T-helper 1 cell (primary cell): Measurements from ENCODE around the gene USP35.
"Not testable (repeated sequence)": the region's sequence is repeated elsewhere in the genome, so short reads cannot be mapped to it uniquely, and the experiment has no call there.

Experiments
- DNase-seq, 5 donors: peaks; one replicate each; pipeline ENCODE4 v3.0.0-alpha.2; 2012 to 2020

USP35 gene

DNA sequence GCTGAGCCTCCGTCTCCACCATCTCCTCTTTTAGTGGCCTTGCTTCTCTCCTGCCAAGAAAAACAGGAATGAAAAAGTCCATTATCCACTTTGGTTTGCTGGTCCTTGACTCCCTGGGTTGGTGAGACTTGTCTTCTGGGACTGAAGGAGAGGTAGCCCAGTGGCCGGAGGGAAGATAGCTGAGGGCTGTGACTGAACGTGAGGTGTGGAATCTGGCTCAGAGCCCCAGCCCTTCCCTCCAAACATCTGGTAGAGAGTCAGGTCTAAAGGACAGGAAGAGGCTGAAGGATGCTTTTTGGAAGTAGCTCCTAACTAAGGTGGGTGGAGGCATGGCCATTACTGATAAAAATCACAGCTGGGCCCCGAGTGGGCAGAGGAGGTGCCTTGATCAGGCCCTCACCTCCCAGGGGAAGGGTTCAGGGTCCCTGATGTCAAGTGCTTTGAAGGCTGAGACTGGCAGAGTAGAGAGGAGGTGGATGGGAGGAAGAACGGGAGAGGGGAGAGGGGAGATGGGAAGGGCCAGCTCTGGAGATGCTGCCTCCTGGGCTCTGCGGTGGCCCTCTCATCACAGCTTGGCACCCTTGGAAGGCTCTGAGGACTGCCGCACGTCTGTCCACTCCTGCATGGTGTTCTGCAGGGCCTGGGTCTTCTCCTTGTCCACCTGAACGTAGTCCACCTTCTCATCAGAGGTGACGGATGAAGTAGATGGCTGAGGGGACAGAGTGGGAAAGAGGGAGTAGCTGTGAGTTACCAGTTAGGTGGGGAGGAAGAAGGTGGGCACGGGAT is 30.2 kb downstream of the USP35 start:
- no peak for DNase-seq

DNA sequence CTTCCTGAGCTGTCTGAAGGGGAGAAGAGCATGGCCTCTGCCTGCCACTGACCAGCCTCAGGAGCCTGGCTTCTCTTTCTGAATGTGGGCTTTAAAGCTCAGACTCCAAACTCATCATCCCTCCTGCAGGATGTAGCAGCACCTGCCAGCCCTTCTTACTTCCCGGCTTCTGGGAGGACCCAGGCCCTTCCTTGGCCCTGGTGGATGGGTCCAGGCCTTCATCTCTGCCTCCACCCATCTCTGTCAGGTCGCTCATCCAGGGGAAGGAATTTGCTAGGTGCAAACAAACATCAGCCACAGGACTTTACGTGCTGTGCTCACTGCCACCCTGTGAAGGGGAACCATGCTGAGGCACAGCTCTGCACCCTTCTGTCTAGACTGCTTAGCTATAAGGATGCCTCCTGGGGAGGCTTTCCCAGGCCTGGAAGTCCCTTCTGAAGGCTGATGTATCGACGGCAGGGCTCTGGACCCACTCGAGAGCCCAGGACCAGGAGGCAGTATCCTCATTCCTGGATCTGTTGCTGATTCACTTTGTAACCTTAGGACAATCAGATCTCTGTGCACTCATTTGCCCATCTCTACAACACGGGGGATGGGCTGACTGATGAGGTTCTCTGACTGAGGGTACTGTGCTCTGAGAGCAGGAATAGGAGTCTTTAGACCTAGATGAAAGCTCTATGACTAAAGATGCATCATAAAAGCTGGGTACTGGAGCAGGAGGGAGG is 30.9 kb downstream of the USP35 start:
- no peak for DNase-seq

DNA sequence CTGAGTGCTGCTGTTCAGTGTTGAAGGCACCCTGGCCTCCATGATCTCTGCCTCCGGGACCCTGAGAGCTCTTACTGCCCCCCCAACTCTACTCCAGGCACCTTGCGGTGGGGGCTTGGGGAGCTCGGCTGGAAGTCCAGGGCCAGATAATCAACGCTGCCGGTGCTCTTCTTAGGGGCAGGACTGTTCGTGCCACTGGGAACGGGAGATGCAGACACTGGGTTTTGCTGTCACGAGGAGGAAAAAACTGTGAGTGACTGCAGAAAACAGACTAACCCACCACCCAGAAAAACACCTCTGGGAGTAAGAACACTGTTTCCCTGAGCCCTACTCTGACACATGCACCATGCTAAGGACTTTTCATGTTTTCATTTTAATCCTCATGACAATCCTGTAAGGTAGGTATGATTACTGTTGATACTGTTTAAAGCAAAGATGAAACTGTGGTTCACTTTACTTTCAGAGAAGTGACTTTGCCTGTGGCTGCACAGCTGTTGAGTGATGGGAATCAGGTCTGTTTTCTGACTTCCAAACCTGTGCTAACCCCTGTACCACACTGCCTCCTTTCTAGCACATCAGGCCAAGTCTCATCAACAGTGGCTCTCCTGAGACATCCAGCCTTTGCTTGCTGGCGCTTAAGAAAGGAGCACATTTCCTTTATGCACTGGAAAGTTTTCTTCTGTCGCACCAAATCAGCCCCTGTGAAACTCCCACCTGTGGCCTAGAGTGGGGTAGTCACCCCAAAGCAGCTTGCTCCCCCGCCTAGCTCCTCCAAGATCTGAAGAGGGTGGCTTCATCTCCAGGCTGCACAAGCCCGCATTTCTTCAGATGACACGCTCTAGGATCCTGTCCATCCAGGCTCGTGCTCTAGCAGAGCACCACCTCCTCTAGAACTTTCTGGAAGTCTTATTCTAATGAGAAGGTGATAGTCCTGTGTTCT is 31.8 kb downstream of the USP35 start:
- no peak for DNase-seq

DNA sequence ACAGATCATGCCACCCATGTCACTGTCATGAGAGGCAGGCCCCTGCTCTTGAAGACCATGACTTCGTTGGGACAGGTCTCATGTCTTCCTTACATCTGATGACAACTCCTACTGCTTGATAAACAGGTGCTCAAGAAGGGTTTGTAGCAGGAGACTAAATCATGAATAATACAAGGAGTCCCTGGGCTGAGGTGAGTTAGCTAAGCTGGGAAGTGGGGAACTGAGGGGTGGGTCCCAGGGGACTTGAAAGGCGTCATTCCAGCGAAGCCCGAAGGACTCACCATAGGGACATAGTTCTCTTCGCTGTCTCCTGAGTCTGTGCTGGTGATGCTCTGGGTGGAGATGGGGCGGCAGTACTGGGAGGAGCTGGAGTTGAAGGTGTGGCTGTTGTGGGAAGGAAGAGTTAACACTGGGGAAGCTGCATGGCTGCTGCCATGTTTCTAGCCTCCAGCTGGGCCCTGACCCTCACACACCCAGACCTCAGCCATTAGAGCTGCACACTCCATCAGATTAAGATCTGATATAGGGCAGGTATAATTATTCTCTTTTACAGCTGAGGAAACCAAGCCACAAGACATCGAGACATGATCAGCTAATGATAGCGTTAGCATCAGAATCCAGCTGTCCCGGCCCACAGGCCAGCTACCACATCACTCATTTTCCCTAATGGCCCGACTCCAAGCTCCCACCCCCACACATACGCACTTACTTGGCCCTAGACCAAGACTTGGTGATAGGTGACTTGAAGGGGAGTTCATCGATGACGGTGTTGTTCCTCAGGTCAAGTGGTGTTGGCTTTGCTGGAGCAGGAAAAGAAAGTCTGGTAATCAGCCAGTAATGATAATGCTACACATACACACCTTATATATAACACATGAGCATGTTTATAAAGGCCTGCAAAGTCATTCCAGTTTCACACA is 32.9 kb downstream of the USP35 start:
- no peak for DNase-seq

DNA sequence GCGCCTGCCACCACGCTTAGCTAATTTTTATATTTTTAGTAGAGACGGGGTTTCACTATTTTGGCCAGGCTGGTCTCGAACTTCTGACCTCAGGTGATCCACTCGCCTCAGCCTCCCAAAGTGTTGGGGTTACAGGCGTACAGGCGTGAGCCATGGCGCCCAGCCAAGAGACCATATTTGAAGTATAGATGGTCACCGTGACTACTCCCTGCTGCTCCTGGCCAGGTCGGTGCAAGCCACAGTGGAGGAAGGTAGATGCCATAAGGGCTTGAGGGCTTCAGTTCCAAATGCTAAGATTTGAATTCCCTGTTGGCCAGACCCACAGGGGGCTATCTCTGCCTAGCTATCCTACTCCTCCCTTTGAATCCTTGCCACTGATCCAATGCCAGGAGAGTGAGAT is 34.0 kb downstream of the USP35 start:
- not testable (repeated sequence) for DNase-seq

DNA sequence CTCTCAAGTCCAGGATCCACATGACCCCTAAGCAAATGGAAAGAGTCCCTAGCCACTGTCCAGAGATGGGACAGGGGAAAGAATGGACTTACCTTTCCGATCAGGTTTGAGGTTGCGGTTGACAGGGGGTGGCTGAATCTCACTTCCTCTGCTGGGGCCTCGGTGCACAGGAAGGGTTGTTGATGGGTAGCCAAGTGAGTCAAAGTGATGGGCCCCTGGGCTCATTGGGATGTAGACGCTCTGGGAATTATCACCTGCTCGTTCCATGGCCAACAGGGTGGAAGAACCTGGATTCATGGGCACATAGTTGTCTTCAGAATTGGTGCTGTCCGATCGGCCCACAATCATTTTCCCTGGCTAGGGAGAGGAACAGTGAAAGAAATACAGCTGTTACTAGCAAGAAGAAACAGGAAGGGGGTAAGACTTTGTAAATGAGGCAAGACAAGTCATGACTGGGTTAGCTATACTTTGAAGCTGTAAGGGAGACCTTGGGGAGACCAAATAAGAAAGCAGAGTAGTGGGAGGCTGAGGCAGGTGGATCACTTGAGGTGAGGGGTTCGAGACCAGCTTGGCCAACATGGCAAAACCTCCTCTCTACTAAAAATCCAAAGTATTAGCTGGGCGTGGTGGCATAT is 34.7 kb downstream of the USP35 start:
- no peak for DNase-seq

DNA sequence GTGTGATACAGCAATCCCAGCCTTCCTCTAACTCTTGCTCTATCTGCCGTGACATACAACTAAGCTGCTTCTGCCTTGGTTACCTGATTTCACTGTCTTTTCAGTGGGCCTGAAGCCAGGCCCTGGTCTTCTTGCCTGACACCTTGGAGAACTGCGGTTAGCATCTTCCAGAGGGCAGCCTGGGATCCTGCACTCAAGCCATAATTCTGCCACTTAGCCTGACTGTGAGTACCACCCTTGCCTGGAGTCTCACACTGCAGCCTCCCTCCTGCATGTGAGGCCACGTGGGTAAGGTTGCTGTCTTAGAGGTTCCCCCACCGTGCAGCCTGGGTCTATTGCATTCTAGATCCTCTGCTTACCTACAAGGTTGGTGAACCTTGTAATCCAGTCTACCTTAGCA is 35.8 kb downstream of the USP35 start:
- DNase-seq = no peak

DNA sequence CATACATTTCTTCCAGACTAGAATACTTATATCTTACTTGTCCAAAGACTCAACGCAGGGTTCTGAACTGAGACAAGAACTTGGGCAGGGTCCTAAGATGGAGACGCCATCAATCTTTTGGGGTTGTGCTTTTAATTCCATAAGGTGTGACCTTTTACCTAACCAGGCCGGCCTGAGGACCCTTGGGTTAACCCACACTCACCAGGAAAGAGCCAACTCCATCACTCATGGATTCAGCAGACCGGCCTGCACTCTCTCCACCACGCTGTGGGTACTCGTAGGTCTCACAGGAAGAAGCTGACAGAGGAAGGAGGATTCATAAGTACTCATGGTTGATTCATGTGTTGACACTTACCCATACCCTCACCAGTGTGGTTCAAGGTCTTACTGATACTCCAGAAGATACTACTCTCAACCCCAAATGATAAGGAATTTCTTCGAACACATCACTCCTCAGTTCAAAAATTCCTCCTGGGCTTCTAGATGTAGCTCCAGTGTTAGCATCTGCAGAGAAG is 36.2 kb downstream of the USP35 start:
- DNase-seq = no peak

DNA sequence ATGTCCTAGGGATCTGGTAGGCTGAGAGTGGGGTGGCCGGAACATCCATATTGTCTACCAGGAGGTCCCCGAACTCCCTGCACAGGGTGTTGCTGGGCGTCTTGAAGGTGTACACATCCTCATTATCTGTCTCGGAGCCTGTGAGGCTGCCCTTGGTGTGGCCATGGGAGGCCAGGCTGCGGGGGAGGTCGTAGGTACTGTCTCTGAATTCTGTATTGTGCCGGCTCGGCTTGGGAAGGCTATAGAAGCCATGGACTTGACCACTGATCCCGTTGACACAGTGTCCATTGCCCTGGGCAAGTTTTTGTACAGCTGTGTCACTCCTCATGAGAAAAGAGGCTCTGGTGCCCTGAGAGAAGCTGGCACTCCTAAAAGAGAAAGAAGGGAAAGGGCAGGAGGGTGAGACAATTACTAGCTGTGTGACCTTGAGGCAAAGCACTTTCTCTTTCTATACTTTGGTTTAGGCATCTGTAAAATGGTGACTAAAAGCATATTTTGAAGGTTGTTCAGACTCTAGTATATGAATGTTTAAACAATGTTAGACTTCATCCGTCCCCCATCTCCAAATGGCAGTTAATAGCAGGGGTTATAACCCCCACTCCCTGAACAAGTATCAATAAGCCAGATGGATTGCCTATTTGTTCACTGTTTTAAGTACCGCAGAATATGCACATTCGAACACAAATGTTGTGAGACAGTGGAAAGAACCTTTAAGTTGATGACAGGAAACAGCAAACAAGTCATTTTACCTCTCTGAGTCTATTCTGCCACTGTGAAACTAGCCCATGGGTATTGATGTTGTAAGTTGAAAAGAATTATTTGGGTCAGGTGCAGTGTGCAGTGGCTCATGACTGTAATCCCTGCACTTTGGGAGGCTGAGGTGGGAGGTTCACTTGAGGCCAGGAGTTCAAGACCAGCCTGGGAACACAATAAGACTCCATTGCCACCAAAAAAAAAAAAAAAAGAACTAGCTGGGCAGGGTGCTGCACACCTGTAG is 38.3 kb downstream of the USP35 start:
- peak in 1 of 5 donors; percentile 58 for DNase-seq

DNA sequence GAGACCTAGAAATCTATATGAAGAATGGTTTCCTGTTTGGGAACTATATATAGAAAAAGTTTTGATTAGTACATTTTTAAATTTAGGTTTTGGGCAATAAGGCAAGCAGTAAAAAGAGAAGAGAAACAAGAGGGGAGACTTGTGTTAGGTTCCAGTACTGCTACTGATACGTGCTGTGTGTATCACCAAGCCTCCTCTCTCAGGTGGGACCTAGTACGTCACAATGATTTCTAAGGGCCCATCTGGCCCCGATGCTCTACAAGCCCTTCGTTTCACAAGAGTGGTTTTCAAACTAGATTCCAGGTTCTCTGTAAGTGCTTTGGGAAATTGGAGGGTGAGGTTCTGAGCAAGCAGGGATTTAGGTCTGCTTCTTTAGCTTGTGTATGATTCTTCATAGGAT is 39.2 kb downstream of the USP35 start:
- DNase-seq = no peak

DNA sequence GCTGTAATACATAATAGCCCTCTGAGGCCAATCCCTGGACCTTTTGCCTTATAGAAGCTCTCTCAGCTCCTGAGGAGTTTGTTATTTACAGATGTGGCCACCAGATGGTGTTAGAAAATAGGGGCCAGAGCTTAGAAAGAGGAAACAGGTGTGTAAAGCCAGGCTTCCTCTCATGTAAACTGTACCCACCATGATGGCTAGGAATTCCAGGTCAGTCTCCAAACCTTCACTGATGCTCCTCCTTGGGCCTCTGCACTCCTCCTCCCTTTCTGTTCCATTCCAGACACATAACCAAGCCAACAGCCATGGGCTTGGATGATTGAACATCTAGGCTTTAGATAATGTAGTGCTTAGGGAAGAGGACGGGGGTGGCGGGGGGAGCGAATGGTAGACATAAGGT is 39.7 kb downstream of the USP35 start:
- DNase-seq = peak in 1 of 5 donors; percentile 59

DNA sequence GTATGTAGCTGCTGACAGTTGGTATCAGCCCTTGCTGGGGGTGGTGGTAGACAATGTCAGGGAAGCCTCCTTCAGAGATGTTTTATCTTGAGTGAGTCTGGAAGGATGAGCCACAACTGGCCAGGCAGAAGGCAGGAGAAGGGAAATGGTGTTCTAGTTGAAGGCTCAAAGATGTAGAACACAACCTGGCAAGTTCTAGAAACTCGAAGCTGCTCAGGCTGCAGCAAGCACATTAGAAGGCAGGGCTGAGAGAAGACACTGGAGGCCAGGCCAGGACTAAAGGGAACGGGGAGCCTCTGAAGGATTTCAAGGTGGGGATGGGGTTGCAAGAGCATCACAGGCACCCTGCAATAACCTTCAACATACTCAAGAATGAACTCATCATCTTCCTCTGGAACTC is 40.4 kb downstream of the USP35 start:
- no peak for DNase-seq

DNA sequence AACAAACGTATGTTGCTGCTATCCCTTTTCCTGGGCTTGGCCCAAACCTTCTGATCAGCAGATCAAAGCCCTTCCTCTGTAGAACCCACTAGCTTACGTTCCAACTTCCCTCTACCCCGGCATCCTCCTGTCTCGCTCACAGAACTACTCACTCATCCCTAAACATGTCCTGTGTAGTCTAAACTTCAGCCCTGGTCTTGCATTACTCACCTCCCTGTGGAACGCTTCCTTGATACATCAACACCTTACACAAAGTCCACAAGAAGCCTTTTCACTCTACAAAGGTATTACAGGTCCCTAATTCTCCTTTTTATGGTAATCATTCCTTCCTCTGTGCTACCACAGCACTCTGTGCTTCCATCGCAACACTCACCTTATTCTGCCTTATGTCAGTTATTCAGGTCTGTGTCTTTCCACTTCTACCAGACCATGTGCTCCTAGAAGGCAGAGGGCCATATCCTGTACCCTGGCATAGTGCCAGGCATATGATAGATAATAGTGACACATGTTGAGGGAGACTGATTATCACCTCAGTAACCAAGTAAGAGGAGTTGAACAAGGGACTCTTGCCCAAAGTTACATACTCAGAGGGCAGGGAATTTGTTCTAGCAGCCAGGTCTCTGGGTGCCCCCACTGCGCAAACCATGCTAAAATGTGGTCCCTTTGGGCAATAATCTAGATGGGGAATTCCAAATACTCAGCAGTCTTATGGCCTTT is 41.6 kb downstream of the USP35 start:
- DNase-seq = no peak

DNA sequence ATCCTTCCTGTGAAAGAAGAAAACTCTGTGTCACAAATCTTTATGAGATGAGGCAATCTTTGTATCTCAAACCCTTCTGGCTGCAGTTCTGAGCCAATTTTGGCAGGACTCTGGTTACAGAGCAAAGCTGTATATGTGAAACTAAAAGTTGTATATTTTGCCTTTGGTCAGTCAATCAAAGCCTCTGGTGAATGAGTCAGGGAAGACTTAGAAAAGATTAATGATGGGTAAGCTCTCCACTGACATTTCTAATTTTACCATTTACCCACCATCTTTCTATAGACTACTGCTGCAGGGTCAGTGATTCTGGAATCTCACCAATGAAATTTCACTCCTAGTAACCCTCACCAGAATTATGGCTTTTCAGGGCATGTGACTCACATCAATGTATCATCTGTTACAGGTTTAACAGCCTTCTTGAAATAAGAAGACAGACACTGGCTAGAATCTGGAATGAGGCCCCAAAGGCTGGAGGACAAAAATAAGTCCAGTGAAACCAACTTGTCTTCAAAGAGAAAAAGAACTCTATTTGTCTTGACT is 43.3 kb downstream of the USP35 start:
- DNase-seq = no peak

DNA sequence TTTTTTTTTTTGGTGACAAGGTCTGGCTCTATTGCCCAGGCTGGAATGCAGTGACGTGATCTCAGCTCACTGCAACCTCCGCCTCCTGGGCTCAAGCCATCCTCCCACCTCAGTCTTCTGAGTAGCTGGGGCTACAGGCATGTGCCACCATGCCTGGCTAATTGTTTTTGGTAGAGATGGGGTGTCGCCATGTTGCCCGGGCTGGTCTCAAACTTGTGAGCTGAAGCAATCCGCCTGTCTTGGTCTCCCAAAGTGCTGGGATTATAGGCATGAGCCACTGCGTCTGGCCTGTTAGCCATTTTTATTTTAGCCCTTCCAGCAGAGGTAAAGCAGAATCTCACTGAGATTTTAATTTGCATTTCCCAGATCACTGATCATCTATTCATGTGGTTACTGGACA is 44.3 kb downstream of the USP35 start:
- not testable (repeated sequence) for DNase-seq

DNA sequence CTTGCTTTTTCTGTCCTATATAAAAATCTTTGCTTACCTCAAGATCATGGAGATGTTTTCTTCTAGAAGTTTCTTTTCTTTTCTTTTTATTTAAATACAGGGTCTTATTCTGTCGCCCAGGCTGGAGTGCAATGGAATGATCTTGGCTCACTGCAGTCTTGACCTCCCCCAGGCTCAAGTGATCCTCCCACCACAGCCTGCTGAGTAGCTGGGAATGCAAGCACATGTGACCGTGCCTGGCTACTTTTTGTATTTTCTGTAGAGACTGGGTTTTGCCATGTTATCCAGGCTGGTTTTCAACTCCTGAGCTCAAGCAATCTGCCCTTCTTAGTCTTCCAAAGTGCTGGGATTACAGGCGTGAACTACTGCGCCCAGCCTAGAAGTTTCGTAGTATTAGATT is 45.3 kb downstream of the USP35 start:
- no peak for DNase-seq

DNA sequence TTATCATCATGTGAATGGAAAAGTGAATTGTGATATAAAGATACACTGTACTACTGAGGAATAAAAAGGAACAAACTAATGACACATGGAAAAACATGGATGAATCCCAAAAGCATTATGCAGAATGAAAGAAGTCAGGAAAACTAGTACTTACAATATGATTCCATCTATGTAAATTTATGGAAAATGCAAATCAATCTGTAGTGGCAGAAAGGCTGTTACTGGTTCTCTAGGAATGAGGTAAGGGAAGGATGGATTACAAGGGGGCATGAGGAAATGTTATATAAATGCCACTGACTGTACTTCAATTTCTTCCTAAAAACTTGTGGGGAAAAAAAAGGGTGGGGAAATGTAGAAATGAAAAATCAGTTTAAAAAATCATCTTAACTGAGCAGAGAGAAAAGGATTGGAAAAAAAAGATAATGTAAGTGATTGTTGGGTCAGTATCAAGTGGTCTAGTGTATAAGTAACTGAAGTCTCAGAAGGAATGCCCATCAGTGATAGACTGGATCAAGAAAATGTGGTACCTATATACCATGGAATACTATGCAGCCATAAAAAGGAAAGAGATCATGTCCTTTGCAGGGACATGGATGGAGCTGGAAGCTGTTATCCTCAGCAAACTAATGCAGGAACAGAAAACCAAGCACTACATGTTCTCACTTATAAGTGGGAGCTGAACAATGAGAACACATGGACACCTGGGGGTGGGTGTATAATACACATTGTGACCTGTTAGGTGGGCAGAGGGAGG is 48.8 kb downstream of the USP35 start:
- no peak for DNase-seq

DNA sequence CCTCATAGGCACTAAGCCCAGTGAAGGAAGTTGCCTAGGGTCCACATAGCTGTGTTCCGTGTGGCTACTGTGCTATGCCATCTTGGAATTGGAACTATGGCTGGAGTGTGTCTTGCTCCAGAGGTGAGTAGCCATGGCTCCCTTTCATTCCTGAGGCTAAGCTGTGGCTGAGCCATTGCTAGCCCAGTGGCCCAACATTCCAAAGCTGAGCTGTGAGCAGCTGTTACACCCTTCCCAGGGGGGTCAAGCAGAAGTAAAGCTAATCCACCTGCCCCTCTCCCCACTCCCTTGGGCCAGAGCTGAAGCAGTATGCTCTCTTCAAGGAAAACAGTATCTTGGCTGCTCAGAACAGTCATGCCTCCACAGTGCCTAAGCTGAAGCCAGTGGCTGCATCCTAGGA is 51.1 kb downstream of the USP35 start:
- no peak for DNase-seq
